GM12878 (cell line): Measurements from ENCODE around the gene RNF167. TPM values are rescaled to one million over a fixed set of nuclear protein-coding genes. Genes with fewer than 3 reads are reported as not detected.

Experiments
- microRNA-seq: library from miRNA; unstranded; fragments of <30 nt; microRNA quantifications from one replicate; pipeline ENCODE4, GENCODE V29; 2018
- polyA plus RNA-seq, 11 experiments: library from polyadenylated mRNA; depleted of rRNA in 4 of 11; unstranded in 6 of 11; stranded (reverse) in 5 of 11; fragments of >200 nt; fragmentation: Nextera tagmentation in 4 of 11; fragmentation: Illumina TruSeq in 1 of 11; extraction: Ambion mirVana in 4 of 11; extraction: Trizol in 1 of 11; gene quantifications; 1 replicate in 1 of 11; 2 replicates in 10 of 11; pipeline versions ENCODE4 v1.2.1 to v1.2.3, GENCODE V29; 2011 to 2016; ENCODE audit warnings: inconsistent platforms in 2 of 11, missing spikeins in 2 of 11, low read depth in 1 of 11
- small RNA-seq: library from RNA; depleted of rRNA; stranded (forward); fragments of <200 nt; gene quantifications from one replicate; pipeline ENCODE3, GENCODE V24; 2014
- total RNA-seq, 4 experiments: library from RNA; depleted of rRNA in 3 of 4; stranded (reverse); fragments of >200 nt in 3 of 4; fragmentation: Illumina TruSeq in 1 of 4; extraction: Trizol in 1 of 4; gene quantifications; 2 replicates each; pipeline versions ENCODE4 v1.2.1 to v1.2.3, GENCODE V29; 2013 to 2021

The RNF167 gene
- total and polyA plus RNA-seq, 10 of the 15 experiments (the other 5 are each of a cell fraction or from before 2014, with no cell fraction given) = 33.6 to 147 (median 57.6) TPM

Small RNAs within 50 kb of the gene (microRNA-seq; reads per million reads assigned to microRNA genes)
- gene MIR6864 (0.56 reads per million), gene MIR6865 (not detected)

Small RNAs within 50 kb of the gene (small RNA-seq; reads per million reads assigned to genes)
- gene MIR6864 = not detected
- 0.16 reads per million for gene MIR6865

Other genes with a start within 250 kb of the RNF167 start
Only the 7 nearest of the 25 such genes appear.
- gene C17orf107, start 40.7 kb upstream of the RNF167 start, total RNA-seq (2014; rRNA removed) = 0.23 and 0.33 TPM in 2 replicates
- gene C17orf107, start 40.7 kb upstream of the RNF167 start, total RNA-seq (2014; rRNA removed; fragmentation: Illumina TruSeq; extraction: Trizol) = 0.18 TPM in 1 of 2 replicates, not detected in the other
- gene C17orf107, start 40.7 kb upstream of the RNF167 start, total RNA-seq (2021) = 0.16 and 0.46 TPM in 2 replicates
- 0.05 TPM in 1 of 2 replicates, not detected in the other for gene C17orf107, start 40.7 kb upstream of the RNF167 start, polyA plus RNA-seq (2011; rRNA removed)
- gene C17orf107, start 40.7 kb upstream of the RNF167 start, polyA plus RNA-seq (2014; fragmentation: Illumina TruSeq; extraction: Trizol) = 0.09 TPM in 1 of 2 replicates, not detected in the other
- gene C17orf107, start 40.7 kb upstream of the RNF167 start, polyA plus RNA-seq (2014; fragmentation: Nextera tagmentation; extraction: Ambion mirVana) = not detected
- gene C17orf107, start 40.7 kb upstream of the RNF167 start, polyA plus RNA-seq (2014; rRNA removed) = 0.18 TPM in 1 of 2 replicates, not detected in the other
- under 1 TPM; 0.07 to 0.11 TPM for gene C17orf107, start 40.7 kb upstream of the RNF167 start, polyA plus RNA-seq (2016; fragmentation: Nextera tagmentation; extraction: Ambion mirVana)
- 0.11 TPM in 1 of 2 replicates, not detected in the other for gene CHRNE, start 37.2 kb upstream of the RNF167 start, total RNA-seq (2014; rRNA removed)
- gene CHRNE, start 37.2 kb upstream of the RNF167 start, total RNA-seq (2014; rRNA removed; fragmentation: Illumina TruSeq; extraction: Trizol) = not detected in 2 replicates
- gene CHRNE, start 37.2 kb upstream of the RNF167 start, total RNA-seq (2021) = 0.08 and 0.10 TPM in 2 replicates
- 0.05 TPM in 1 of 2 replicates, not detected in the other for gene CHRNE, start 37.2 kb upstream of the RNF167 start, polyA plus RNA-seq (2011; rRNA removed)
- gene CHRNE, start 37.2 kb upstream of the RNF167 start, polyA plus RNA-seq (2014; fragmentation: Illumina TruSeq; extraction: Trizol) = not detected in 2 replicates
- under 1 TPM in 1 of 2 experiments, not detected in 1; 0.05 TPM for gene CHRNE, start 37.2 kb upstream of the RNF167 start, polyA plus RNA-seq (2014; fragmentation: Nextera tagmentation; extraction: Ambion mirVana)
- gene CHRNE, start 37.2 kb upstream of the RNF167 start, polyA plus RNA-seq (2014; rRNA removed) = 0.22 TPM in 1 of 2 replicates, not detected in the other
- gene CHRNE, start 37.2 kb upstream of the RNF167 start, polyA plus RNA-seq (2016; fragmentation: Nextera tagmentation; extraction: Ambion mirVana) = not detected
- gene GP1BA, start 8.0 kb upstream of the RNF167 start, total RNA-seq (2014; rRNA removed) = 0.06 and 0.49 TPM in 2 replicates
- gene GP1BA, start 8.0 kb upstream of the RNF167 start, total RNA-seq (2014; rRNA removed; fragmentation: Illumina TruSeq; extraction: Trizol) = 0.04 and 0.14 TPM in 2 replicates
- gene GP1BA, start 8.0 kb upstream of the RNF167 start, total RNA-seq (2021) = 0.67 and 0.74 TPM in 2 replicates
- not detected in 2 replicates for gene GP1BA, start 8.0 kb upstream of the RNF167 start, polyA plus RNA-seq (2011; rRNA removed)
- 0.25 and 0.59 TPM in 2 replicates for gene GP1BA, start 8.0 kb upstream of the RNF167 start, polyA plus RNA-seq (2014; fragmentation: Illumina TruSeq; extraction: Trizol)
- under 1 TPM; 0.05 to 0.11 TPM for gene GP1BA, start 8.0 kb upstream of the RNF167 start, polyA plus RNA-seq (2014; fragmentation: Nextera tagmentation; extraction: Ambion mirVana)
- gene GP1BA, start 8.0 kb upstream of the RNF167 start, polyA plus RNA-seq (2014; rRNA removed) = 0.28 and 0.43 TPM in 2 replicates
- under 1 TPM; 0.35 to 0.64 TPM for gene GP1BA, start 8.0 kb upstream of the RNF167 start, polyA plus RNA-seq (2016; fragmentation: Nextera tagmentation; extraction: Ambion mirVana)
- 82.7 and 91.4 TPM in 2 replicates for gene SLC25A11, start 222 bp upstream of the RNF167 start, total RNA-seq (2014; rRNA removed)
- gene SLC25A11, start 222 bp upstream of the RNF167 start, total RNA-seq (2014; rRNA removed; fragmentation: Illumina TruSeq; extraction: Trizol) = 32.1 and 35.2 TPM in 2 replicates
- gene SLC25A11, start 222 bp upstream of the RNF167 start, total RNA-seq (2021) = 73.7 and 82.2 TPM in 2 replicates
- 11.8 and 28.2 TPM in 2 replicates for gene SLC25A11, start 222 bp upstream of the RNF167 start, polyA plus RNA-seq (2011; rRNA removed)
- gene SLC25A11, start 222 bp upstream of the RNF167 start, polyA plus RNA-seq (2014; fragmentation: Illumina TruSeq; extraction: Trizol) = 19.1 and 59.2 TPM in 2 replicates
- 10 to 100 TPM in 1 of 2 experiments, 1 to 10 TPM in 1; 5.8 to 10.9 TPM for gene SLC25A11, start 222 bp upstream of the RNF167 start, polyA plus RNA-seq (2014; fragmentation: Nextera tagmentation; extraction: Ambion mirVana)
- 70.9 and 72.5 TPM in 2 replicates for gene SLC25A11, start 222 bp upstream of the RNF167 start, polyA plus RNA-seq (2014; rRNA removed)
- 100 to 1,000 TPM; 141 to 142 TPM for gene SLC25A11, start 222 bp upstream of the RNF167 start, polyA plus RNA-seq (2016; fragmentation: Nextera tagmentation; extraction: Ambion mirVana)
- gene PFN1, start 8.3 kb downstream of the RNF167 start, total RNA-seq (2014; rRNA removed) = 1,668 and 2,039 TPM in 2 replicates
- 812 and 920 TPM in 2 replicates for gene PFN1, start 8.3 kb downstream of the RNF167 start, total RNA-seq (2014; rRNA removed; fragmentation: Illumina TruSeq; extraction: Trizol)
- 1,903 and 1,912 TPM in 2 replicates for gene PFN1, start 8.3 kb downstream of the RNF167 start, total RNA-seq (2021)
- gene PFN1, start 8.3 kb downstream of the RNF167 start, polyA plus RNA-seq (2011; rRNA removed) = 705 and 1,560 TPM in 2 replicates
- gene PFN1, start 8.3 kb downstream of the RNF167 start, polyA plus RNA-seq (2014; fragmentation: Illumina TruSeq; extraction: Trizol) = 1,675 and 1,933 TPM in 2 replicates
- 100 to 1,000 TPM; 154 to 558 TPM for gene PFN1, start 8.3 kb downstream of the RNF167 start, polyA plus RNA-seq (2014; fragmentation: Nextera tagmentation; extraction: Ambion mirVana)
- 3,016 and 4,055 TPM in 2 replicates for gene PFN1, start 8.3 kb downstream of the RNF167 start, polyA plus RNA-seq (2014; rRNA removed)
- gene PFN1, start 8.3 kb downstream of the RNF167 start, polyA plus RNA-seq (2016; fragmentation: Nextera tagmentation; extraction: Ambion mirVana) = 1,000 to 10,000 TPM; 3,739 to 3,892 TPM
- gene ENO3, start 10.9 kb downstream of the RNF167 start, total RNA-seq (2014; rRNA removed) = 10.4 and 11.1 TPM in 2 replicates
- 9.7 and 10.4 TPM in 2 replicates for gene ENO3, start 10.9 kb downstream of the RNF167 start, total RNA-seq (2014; rRNA removed; fragmentation: Illumina TruSeq; extraction: Trizol)
- 24.4 and 28.4 TPM in 2 replicates for gene ENO3, start 10.9 kb downstream of the RNF167 start, total RNA-seq (2021)
- 19.8 and 25.6 TPM in 2 replicates for gene ENO3, start 10.9 kb downstream of the RNF167 start, polyA plus RNA-seq (2011; rRNA removed)
- 9.0 and 15.2 TPM in 2 replicates for gene ENO3, start 10.9 kb downstream of the RNF167 start, polyA plus RNA-seq (2014; fragmentation: Illumina TruSeq; extraction: Trizol)
- 10 to 100 TPM in 1 of 2 experiments, 1 to 10 TPM in 1; 6.8 to 14.5 TPM for gene ENO3, start 10.9 kb downstream of the RNF167 start, polyA plus RNA-seq (2014; fragmentation: Nextera tagmentation; extraction: Ambion mirVana)
- 26.3 and 31.5 TPM in 2 replicates for gene ENO3, start 10.9 kb downstream of the RNF167 start, polyA plus RNA-seq (2014; rRNA removed)
- gene ENO3, start 10.9 kb downstream of the RNF167 start, polyA plus RNA-seq (2016; fragmentation: Nextera tagmentation; extraction: Ambion mirVana) = 10 to 100 TPM; 18.8 to 19.7 TPM
- gene SPAG7, start 27.5 kb downstream of the RNF167 start, total RNA-seq (2014; rRNA removed) = 76.5 and 80.2 TPM in 2 replicates
- gene SPAG7, start 27.5 kb downstream of the RNF167 start, total RNA-seq (2014; rRNA removed; fragmentation: Illumina TruSeq; extraction: Trizol) = 94.4 and 99.2 TPM in 2 replicates
- 76.5 and 77.5 TPM in 2 replicates for gene SPAG7, start 27.5 kb downstream of the RNF167 start, total RNA-seq (2021)
- gene SPAG7, start 27.5 kb downstream of the RNF167 start, polyA plus RNA-seq (2011; rRNA removed) = 73.8 and 78.2 TPM in 2 replicates
- gene SPAG7, start 27.5 kb downstream of the RNF167 start, polyA plus RNA-seq (2014; fragmentation: Illumina TruSeq; extraction: Trizol) = 46.5 and 107 TPM in 2 replicates
- gene SPAG7, start 27.5 kb downstream of the RNF167 start, polyA plus RNA-seq (2014; fragmentation: Nextera tagmentation; extraction: Ambion mirVana) = 10 to 100 TPM in 1 of 2 experiments, 1 to 10 TPM in 1; 7.9 to 31.7 TPM
- gene SPAG7, start 27.5 kb downstream of the RNF167 start, polyA plus RNA-seq (2014; rRNA removed) = 96.3 and 105 TPM in 2 replicates
- 100 to 1,000 TPM; 133 to 146 TPM for gene SPAG7, start 27.5 kb downstream of the RNF167 start, polyA plus RNA-seq (2016; fragmentation: Nextera tagmentation; extraction: Ambion mirVana)